ENCODE data around the gene CDC34. TPM values are rescaled to one million over a fixed set of nuclear protein-coding genes. Genes with fewer than 3 reads are reported as not detected.

Gene CDC34
- total RNA-seq, 1 donor from 2014 or later: 40.0 TPM

GRCh38 chr19:485583-486236 is 45.9 kb upstream of the CDC34 start:
- no peak for ATAC-seq
- no peak for TF ChIP-seq CTCF (IDR thresholded peaks at IDR 0.05)

GRCh38 chr19:488505-489417 is 42.8 kb upstream of the CDC34 start:
- no peak for TF ChIP-seq CTCF (IDR thresholded peaks at IDR 0.05)
- Histone ChIP-seq H3K27me3 (ENCODE audit: low read depth) (peaks cover 20% of the 10 kb centered on the region), H3K4me1 (peaks cover 8% of the 10 kb centered on the region), H3K36me3 (no peaks in the 10 kb centered on the region), H3K4me3 (peak overlapping the region; percentile 95), H3K9me3 (no peaks in the 10 kb centered on the region), H3K27ac (peak overlapping the region; percentile 97)
- peak; percentile 98 to 99 for ATAC-seq
- intact Hi-C loops (cut with DNase I): no loop called here
- peak; percentile 98 for DNase-seq

More at GRCh38 chr19:485583-486236, 45.9 kb upstream of the CDC34 start:
- peaks cover 8% of the 10 kb centered on the region for H3K4me1 ChIP-seq
- no peaks in the 10 kb centered on the region for H3K36me3 ChIP-seq
- no peaks in the 10 kb centered on the region for H3K9me3 ChIP-seq
- intact Hi-C loops (cut with DNase I): no loop called here
- peaks cover 20% of the 10 kb centered on the region for H3K27me3 ChIP-seq (ENCODE audit: low read depth)
- H3K4me3 ChIP-seq: no peak overlapping the region
- no peak for DNase-seq
- H3K27ac ChIP-seq: no peak overlapping the region

GRCh38 chr19:489418-490196 is 42.0 kb upstream of the CDC34 start:
- intact Hi-C loops (cut with DNase I): no loop called here
- TF ChIP-seq CTCF (IDR thresholded peaks at IDR 0.05): no peak
- H3K4me3 ChIP-seq: peak overlapping the region; percentile 95
- H3K9me3 ChIP-seq: no peaks in the 10 kb centered on the region
- H3K4me1 ChIP-seq: peaks cover 8% of the 10 kb centered on the region
- no peak for DNase-seq
- H3K36me3 ChIP-seq: no peaks in the 10 kb centered on the region
- peak; percentile 47 to 56 for ATAC-seq
- peak overlapping the region; percentile 97 for H3K27ac ChIP-seq
- peaks cover 15% of the 10 kb centered on the region for H3K27me3 ChIP-seq (ENCODE audit: low read depth)

- no peaks in the 10 kb centered on the region for H3K9me3 ChIP-seq
- TF ChIP-seq CTCF (IDR thresholded peaks at IDR 0.05): no peak
- no peak for ATAC-seq
- no peak for DNase-seq
- intact Hi-C loops (cut with DNase I): no loop called here
- H3K27ac ChIP-seq: no peak overlapping the region
- no peak overlapping the region for H3K4me3 ChIP-seq
- no peaks in the 10 kb centered on the region for H3K36me3 ChIP-seq
- H3K27me3 ChIP-seq (ENCODE audit: low read depth): peaks cover 12% of the 10 kb centered on the region
- H3K4me1 ChIP-seq: peaks cover 8% of the 10 kb centered on the region
Observed at GRCh38 chr19:491146-491741, 40.3 kb upstream of the CDC34 start.

GRCh38 chr19:492091-492531 is 39.4 kb upstream of the CDC34 start:
- Histone ChIP-seq H3K4me3 (no peak overlapping the region), H3K27me3 (ENCODE audit: low read depth) (peaks cover 13% of the 10 kb centered on the region), H3K36me3 (no peaks in the 10 kb centered on the region), H3K27ac (no peak overlapping the region), H3K4me1 (peaks cover 8% of the 10 kb centered on the region), H3K9me3 (no peaks in the 10 kb centered on the region)
- no peak for TF ChIP-seq CTCF (IDR thresholded peaks at IDR 0.05)
- intact Hi-C loops (cut with DNase I): no loop called here
- no peak for ATAC-seq
- no peak for DNase-seq

Data from lower lobe of right lung (tissue), 2 donors.